Dendritic cell treated with granulocyte-macrophage colony-stimulating factor and Interleukin-4, amounts not matched to agents 40 ng/mL and 50 ng/mL, for 4 days (primary cell): ENCODE results near the gene FLYWCH1.

Experiments
- H3K27ac Mint-ChIP-seq: one replicate; pipeline ENCODE4 v1.8.0; 2022; ENCODE audit warnings: mild to moderate bottlenecking, mixed read lengths
- H3K27me3 Mint-ChIP-seq: one replicate; pipeline ENCODE4 v1.8.0; 2022; ENCODE audit warnings: mild to moderate bottlenecking, mixed read lengths
- H3K36me3 Mint-ChIP-seq: one replicate; pipeline ENCODE4 v1.8.0; 2022; ENCODE audit warnings: low read depth, mixed read lengths
- H3K4me1 Mint-ChIP-seq: one replicate; pipeline ENCODE4 v1.8.0; 2022; ENCODE audit warnings: low read depth, mixed read lengths
- H3K4me3 Mint-ChIP-seq: one replicate; pipeline ENCODE4 v1.8.0; 2022; ENCODE audit warnings: mild to moderate bottlenecking, moderate library complexity, mixed read lengths
- H3K9me3 Mint-ChIP-seq: one replicate; pipeline ENCODE4 v1.8.0; 2022; ENCODE audit warnings: mixed read lengths
- intact Hi-C: fragments of 100-400 bp; cut with micrococcal nuclease; formaldehyde crosslinking; loops from one replicate; pipeline ENCODE4 v1.15.0; 2022

The FLYWCH1 gene

GRCh38 chr16:2990891-2991290 lies 79.2 kb downstream of the FLYWCH1 start:
- no peak overlapping the region for H3K27ac Mint-ChIP-seq
- peaks cover 44% of the 10 kb centered on the region for H3K27me3 Mint-ChIP-seq
- intact Hi-C loops = no loop called here
- no peak overlapping the region for H3K4me3 Mint-ChIP-seq
- H3K9me3 Mint-ChIP-seq = no peaks in the 10 kb centered on the region
- H3K4me1 Mint-ChIP-seq = no peaks in the 10 kb centered on the region
- no peaks in the 10 kb centered on the region for H3K36me3 Mint-ChIP-seq

DNA sequence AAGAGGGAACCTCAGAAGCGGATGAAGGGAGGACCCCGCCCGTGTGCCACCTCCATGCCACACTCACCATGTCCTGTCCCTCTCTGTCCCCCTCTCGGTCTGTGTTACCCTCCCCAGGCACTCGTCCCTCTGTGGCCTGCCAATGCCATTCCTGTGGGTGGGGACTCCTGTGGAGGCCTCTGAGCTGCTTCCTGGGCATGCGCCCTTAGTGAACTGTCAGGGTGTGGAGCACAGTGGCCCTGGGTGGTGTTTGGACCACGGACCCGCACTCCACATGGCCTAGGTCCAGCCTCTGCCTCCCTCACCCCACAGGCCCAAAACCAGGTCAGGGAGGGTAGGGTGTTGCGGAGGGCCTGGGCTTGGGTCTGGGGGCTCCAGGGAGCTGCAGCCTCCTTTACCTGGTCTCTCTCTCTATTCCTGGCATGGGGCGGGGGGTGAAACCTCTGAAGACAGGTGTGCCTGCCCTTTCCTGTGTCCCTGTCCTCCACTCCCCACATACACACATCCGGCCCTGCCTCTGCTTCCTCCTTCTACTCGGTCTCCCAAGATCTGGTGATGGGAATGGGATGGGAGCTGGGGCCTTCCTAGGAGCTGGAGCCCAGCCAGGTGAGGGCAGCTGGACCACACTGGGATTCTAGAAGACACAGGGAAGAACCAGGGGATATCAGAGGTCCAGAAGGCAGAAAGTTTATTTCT lies 80.0 kb downstream of the FLYWCH1 start:
- Mint-ChIP-seq H3K9me3 (no peaks in the 10 kb centered on the region), H3K27me3 (peaks cover 39% of the 10 kb centered on the region), H3K27ac (no peak overlapping the region), H3K4me3 (no peak overlapping the region), H3K4me1 (no peaks in the 10 kb centered on the region), H3K36me3 (no peaks in the 10 kb centered on the region)
- intact Hi-C loops = no loop called here

- Mint-ChIP-seq H3K36me3 (no peaks in the 10 kb centered on the region), H3K4me1 (no peaks in the 10 kb centered on the region)
These were observed 80.8 kb downstream of the FLYWCH1 start for GRCh38 chr16:2992383-2993081.

GRCh38 chr16:2996298-2996697 lies 84.6 kb downstream of the FLYWCH1 start:
- intact Hi-C loops = no loop called here
- no peak overlapping the region for H3K4me3 Mint-ChIP-seq

More at GRCh38 chr16:2992383-2993081, 80.8 kb downstream of the FLYWCH1 start:
- Mint-ChIP-seq H3K4me3 (no peak overlapping the region), H3K27ac (no peak overlapping the region), H3K27me3 (peaks cover 34% of the 10 kb centered on the region), H3K9me3 (no peaks in the 10 kb centered on the region)
- intact Hi-C loops = no loop called here

DNA sequence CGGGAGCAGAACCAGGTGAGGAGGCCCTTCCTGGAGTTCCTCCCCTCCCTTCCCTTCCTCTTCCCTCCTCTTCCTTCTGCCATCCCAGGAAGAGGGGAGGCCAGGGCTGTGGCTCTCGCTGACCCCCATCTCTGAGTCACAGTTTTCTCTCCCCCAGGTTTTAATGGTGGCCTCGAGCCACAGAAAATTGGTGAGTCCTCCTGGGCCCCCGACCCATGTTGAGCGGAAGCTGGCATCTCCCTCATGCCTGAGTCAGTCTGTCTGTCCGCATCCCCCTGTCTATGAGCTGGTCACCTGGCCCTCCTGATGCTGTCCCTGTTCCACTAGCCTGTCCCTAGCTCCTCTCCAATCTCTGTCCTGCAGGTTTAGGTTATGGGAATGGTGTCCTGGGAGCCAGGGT lies 88.2 kb downstream of the FLYWCH1 start:
- intact Hi-C loops = no loop called here
- peaks cover 23% of the 10 kb centered on the region for H3K27me3 Mint-ChIP-seq
- no peak overlapping the region for H3K27ac Mint-ChIP-seq
- peaks cover 4% of the 10 kb centered on the region for H3K4me1 Mint-ChIP-seq
- H3K36me3 Mint-ChIP-seq = peaks cover 5% of the 10 kb centered on the region
- H3K9me3 Mint-ChIP-seq = no peaks in the 10 kb centered on the region
- no peak overlapping the region for H3K4me3 Mint-ChIP-seq

More at GRCh38 chr16:2996298-2996697, 84.6 kb downstream of the FLYWCH1 start:
- Mint-ChIP-seq H3K9me3 (no peaks in the 10 kb centered on the region), H3K4me1 (no peaks in the 10 kb centered on the region), H3K27me3 (peaks cover 27% of the 10 kb centered on the region), H3K36me3 (no peaks in the 10 kb centered on the region), H3K27ac (no peak overlapping the region)

DNA sequence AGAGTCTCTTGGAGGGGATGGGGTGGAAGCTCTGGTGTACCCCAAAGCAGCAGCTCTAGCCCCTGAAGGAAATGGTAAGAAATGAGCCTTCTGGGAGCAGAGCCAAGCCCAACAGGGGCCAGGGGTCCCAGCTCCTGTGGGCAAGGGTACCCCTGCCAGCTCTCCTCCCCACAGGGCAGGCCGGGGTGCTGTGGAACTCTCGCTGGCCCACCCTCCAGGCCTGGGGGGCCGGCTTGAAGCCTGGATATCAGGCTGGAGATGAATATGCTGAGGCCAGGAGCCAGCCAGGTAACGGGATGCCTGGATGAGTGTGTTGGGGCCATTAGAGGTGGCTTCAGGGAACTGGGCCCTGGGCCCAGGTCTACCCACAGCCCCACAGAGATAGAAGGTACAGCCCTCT lies 88.8 kb downstream of the FLYWCH1 start:
- Mint-ChIP-seq H3K27ac (no peak overlapping the region), H3K36me3 (peaks cover 6% of the 10 kb centered on the region), H3K27me3 (peaks cover 24% of the 10 kb centered on the region), H3K9me3 (no peaks in the 10 kb centered on the region), H3K4me1 (peaks cover 7% of the 10 kb centered on the region), H3K4me3 (no peak overlapping the region)
- intact Hi-C loops = no loop called here
